HG02885 (cell line): ENCODE results near the gene MAGI1.

Experiments used
- ATAC-seq: cut with Tn5 transposase; IDR thresholded peaks from one replicate; pipeline ENCODE4 v1.9.1; 2021; ENCODE audit warnings: mild to moderate bottlenecking; ENCODE audit not compliant: unreplicated experiment, poor library complexity

The MAGI1 gene

GRCh38 chr3:65326574-65326973, 712.1 kb downstream of the MAGI1 start:
- ATAC-seq, result no peak

GRCh38 chr3:65322910-65323309, 715.8 kb downstream of the MAGI1 start:
- no peak for ATAC-seq

DNA sequence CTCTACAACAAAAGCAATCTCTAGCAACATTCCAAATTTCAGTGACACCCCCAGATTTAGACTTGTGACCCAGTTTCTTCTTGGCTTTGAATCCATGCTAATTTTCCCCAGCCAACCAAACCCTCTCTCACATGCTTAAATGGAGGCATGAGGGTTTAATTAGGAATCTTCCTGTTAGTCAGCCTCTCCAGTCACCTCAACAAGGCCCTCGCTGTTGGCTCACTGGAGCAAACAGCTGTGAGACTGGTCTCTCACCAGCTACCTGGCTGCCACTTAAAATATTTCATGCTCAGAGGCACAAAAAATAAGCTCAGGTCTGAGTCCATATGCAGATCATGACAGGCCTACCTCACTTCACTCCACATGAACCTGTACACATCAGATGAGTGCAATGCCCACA, 720.5 kb downstream of the MAGI1 start:
- ATAC-seq, result no peak

DNA sequence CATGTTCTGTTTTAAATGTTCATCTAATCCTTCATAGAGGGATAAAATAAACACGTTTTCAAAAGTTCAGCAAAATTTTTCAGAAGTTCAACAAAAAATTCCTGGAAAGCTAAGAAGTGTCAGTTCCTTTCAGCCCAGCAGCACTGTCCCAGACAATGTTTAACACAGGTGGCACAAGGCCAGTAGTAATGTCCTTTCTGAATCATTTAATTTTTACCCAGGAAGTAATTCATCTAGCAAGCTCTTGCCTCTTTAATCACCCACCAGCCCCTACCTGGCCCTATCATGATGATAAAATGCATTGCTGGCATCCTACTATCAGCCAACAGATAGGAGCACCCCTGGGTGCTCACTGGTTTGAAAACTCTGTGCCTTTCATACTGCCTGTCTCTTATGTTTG, 723.8 kb downstream of the MAGI1 start:
- ATAC-seq, result no peak

DNA sequence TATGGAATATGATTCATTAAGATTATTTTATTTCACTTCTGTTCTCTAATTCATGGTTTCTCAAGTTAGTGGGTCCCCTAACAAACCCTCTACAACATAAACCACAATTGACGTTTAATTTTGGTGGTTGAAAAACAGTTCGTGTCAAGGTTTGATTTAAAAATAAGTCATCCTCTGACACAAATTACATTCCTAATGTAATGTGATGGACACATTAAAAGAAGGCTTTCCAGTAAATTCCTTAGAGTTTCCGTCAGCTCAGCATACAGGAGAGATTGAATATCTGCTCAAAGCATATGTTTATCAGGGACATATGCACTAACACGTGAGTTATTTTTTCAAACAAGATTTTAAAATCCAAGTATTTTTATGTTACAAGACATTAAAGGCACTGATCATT, 724.4 kb downstream of the MAGI1 start:
- ATAC-seq, result no peak

DNA sequence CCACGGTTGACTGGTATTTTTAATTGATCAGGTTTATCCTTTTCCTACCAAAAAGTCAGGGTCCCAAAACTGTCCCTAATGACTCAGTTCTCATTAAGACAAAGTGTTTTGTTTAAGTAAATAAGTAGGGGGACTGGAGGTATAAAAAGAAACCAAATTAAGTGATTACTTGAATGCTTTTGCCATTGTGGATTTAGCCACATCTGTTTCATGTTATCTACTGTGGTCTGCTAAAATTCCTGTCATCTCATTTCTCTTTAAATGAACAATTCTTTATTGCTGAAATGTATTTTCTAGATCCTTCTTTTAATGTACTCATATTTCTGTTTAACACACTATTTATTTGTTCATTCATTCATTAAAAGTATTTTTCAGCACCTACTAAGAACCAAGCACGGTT, 725.1 kb downstream of the MAGI1 start:
- ATAC-seq, result no peak

GRCh38 chr3:65305836-65306235, 732.9 kb downstream of the MAGI1 start:
- ATAC-seq, result no peak
